ENCODE measurements around the gene TXN2.
A peak's percentile ranks its signal among the peaks of the same experiment; 100 is the strongest.

Gene TXN2

DNA sequence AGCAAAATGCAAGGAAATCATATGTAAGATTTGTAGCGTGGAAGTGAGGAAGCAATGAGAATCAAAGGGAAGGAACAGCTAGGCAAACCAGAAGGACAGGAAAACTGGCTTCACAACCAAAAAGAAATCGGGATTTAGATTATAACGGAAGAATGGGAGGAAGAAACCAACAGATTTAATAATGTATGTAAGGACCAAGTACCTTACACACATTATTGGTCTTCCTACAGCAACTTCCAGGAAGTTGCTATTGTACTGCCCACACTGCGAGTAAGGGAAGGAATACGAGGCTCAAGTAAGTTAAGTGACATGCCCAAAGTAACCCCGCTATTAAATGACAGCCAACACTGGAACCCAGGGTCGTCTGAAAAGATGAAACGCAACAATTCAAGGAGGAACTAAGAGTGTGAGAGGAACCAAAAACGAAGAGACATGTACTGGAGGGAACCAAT, 473 bp downstream of the TXN2 start:
- no peak for DNase-seq

DNA sequence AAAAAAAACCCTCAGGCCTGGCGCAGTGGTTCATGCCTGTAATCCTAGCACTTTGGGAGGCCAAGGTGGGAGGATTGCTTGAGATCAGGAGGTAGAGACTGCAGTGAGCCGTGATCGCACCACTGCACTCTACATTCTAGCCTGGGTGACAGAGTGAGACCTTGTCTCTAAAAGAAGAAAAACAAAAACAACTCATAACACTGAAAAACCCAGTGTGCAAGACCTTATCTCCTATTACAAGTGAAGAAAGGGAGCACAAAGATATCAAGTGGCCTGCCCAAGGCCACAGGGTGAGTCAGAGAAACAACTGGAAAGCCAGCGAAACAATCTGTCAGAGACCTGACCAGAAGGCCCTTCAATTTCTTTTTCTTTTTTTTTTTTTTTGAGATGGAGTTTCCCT, 2.5 kb downstream of the TXN2 start:
- DNase-seq: no peak

DNA sequence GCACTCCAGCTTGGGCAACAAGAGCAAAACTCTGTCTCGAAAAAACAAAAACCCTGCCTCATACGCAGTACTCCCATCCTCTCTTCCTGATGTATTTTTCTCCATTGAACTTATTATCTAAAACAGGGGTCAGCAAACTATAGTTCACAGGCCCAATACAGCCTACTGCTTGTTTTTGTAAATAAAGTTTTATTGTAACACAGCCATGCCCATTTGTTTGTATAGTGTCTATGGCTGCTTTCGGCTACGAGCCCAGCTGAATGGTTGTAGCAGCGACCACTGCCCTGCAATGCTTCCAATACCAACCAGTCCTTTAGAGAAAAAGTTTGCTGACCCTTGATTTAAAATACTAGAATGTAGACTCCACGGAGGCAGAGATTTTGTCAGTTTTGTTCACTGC, 6.1 kb downstream of the TXN2 start:
- DNase-seq: no peak

DNA sequence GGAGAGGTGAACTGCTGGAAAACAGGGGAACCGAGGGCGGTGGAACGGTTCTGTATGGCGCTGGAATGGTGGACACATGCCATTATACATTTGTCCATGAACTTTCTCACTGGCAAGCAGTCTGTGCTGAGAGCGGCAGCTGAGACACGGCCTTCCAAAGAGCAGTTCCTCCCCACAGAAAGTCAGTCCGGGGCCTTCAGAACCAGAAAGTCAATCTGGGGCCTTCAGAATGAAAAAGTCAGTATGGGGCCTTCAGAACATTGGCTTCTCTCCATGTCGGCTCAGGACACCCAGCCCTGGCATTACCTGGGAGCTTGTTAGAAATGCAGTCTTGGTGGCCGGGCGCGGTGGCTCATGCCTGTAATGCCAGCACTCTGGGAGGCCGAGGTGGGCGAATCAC, 8.8 kb downstream of the TXN2 start:
- DNase-seq: no peak

DNA sequence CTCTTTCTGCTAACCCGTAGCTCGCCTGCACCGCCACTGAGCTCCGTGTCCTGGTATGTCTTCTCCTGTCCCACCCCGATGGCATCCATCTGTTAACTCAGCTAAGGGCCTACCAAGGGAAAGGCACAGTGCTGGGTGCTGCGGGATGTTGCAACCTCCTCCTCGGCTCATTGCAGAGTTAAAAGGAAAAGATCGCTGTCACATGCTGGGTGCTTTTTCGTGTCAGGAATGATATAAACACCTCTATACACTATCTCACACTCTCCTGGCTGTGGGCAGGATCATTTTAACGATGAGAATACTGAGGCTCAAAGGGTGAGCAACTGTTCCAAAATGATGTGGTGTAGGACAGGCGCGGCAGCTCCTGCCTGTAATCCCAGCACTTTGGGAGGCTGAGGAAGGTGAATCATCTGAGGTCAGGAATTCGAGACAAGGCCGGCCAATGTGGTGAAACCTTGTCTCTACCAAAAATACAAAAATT, 10.1 kb downstream of the TXN2 start:
- DNase-seq: no peak

DNA sequence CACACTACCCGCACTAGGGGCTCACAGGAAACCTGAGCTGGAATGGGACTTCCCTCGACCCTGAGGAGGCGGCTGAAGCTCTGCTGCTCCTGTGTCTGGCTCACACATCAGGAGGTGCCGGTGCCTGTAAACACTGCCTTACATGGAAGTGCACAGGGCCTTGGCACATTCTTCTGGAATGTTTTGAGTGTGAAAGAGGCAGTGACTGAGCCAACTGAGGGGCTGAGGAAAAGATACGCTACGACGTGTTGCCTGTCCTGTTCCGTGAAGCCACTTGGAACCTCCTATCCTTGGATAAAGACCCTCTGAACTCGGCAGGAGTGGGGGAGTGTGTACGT, 10.5 kb downstream of the TXN2 start:
- DNase-seq: no peak

DNA sequence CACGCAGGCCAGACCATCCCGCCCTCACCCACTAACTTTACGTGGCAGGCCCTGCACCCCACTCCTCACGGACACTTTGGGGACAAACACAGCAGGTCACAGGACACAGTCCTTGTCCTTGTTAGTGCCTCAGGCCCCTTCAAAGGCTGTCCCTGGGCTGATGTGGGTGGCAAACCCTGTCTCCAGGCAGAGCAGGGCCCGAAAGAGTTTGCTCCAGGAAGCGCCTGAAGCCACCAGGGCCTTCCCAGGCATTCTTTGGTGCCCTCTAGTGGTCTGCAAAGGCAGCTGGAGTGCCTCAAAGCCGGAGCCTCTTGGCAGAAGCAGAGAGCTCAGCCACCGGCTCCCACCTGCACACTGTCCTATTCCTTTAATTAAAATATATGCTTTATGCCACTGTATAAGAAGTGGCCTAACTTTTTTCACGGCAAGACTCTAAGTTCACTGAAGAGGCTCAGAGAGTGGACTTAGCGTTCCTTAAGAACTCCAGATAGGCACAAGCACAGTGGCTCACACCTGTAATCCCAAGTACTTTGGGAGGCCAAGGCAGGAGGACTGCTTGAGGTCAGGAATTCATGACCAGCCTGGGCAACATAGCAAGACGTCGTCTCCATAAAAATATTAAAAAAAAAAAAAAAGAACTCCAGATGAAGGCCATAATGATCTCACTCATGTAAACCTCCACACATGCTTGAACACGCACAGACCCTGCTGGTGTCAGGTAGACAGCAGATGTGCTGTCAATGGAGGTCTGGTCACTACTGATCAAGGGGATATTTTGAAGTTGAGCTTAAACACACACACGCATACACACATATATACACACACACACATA, 11.1 kb downstream of the TXN2 start:
- peak; percentile 72 for DNase-seq

DNA sequence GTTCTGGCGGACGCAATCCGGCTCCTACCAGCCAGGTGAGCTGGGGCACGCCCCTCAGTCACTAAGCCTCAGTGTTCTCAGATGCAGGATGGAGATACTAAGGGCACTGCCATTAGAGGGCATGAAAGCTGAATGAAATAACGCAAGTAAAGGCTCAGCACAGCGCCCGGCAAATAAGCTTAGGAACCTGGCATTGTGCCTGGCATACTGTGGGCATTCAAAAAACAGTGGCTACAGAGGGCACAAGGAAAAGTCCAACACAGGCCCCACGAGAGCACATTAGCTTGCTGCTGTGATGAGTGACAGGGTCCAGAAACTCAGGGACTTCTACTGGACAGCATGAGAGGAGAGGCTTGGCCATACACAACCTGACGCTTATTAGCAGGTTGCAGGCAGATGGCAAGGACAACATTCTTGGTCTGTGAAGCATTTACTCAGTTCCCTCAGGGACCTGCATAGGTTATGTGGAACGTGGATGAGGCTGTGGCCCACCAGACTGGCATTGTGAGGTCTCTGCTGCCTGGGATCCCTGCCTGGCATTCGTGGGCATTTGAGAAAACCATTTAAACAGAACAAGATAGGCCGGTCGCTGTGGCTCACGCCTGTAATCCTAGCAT, 12.2 kb downstream of the TXN2 start:
- DNase-seq: no peak

DNA sequence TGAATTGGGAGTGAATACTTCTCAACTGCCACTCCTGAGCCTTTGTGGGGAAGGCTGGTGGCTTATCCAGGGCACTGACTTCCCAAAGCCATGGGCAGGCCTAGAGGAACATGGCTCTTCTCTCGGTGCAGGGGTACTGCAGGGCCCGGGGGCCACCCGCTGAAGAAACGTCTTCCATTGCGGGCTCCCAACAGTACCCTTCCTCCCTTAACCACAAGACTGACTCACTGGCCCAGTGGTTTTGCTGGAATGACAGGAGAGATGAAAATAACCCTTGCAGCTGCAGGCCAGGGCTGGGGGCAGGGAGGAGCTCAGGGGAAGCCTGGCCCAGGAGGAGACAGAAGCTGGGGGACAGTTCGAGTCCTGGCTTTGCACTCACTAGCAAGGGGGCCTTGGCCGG, 13.5 kb downstream of the TXN2 start:
- no peak for DNase-seq

DNA sequence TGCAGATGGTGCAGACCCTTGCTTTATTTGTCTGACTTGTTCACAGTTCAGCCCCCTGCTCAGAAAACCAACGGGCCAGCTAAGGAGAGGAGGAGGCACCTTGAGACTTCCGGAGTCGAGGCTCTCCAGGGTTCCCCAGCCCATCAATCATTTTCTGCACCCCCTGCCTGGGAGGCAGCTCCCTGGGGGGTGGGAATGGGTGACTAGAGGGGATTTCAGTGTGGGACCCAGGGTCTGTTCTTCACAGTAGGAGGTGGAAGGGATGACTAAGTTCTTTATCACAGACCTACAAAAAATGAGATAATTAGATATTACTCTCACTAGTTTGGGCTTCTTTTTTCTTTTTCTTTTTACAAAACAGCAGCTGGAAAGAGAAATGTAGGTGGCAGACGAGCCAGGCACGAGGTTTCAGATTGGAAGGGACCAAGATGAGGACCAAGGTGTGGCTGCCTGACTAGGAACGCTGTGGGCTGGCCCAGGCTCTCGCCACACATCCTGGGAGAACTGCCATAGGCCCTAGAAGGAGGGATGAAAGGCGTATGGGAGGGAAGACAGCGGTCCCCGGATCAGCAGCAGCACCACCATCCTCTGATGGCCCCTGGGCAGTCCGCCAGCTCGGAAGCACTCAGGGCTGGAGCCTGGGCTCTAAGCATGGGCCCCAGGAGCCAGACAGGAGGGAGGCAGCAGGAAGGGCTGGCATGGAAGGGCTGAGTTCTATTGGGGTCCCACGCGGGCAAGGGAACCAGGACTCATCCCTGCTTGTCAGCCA, 14.2 kb downstream of the TXN2 start:
- no peak for DNase-seq

DNA sequence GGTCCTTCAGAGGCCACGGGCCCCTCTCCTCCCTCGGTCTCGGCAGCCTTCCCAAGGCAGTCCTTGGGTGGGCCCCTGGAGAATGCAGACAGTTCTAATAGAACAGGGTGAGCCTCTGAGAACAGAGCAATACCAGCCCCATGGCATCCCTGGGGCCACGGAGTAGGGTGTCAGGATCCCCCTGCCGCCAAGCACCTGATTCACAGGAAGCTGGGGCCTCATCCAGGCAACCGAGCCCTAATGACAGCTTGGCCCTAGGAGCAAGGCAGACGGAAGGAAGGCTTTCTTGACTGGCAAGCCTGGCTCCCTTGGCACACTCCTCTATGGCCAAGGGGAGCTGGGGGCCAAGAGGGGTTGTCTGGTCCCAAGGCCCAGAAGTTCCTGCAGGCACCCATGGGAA, 15.2 kb downstream of the TXN2 start:
- DNase-seq: no peak

DNA sequence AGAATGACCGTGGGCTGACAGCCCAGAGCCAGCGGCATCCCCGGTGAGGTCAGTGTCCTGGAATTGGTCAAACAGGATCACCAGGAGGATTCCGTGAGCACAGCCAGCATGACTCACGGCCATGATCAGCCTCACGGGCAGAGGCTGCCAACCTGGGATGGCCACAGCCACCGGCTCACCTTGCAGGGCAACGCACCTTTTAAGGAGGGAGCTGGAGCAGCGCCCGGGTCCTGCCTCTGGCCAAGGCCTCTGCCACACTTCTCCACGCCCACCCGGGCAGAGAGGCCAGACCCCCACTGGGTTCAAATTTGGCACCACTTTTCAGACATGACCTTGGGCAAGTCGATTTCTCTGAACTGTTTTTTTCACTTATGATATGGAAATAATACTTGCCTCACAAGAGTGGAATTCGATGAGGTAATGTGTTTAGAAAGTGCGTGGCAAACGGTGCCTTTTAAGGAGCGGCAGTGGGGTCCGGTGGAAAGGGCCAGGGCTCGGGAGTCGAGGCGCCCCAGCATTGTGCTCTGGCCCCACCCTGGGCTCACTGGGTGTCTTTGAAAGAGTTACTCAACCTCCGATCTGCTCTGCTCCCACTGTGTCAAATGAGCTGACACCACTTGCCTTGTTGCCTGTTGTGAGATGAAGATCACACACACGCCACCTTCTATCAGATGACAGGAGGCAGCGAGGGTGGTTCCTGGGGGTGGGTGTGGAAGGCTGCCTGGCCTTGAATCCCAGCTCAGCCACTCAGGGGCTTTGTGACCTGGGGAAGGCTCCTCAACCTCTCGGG, 16.0 kb downstream of the TXN2 start:
- no peak for DNase-seq

DNA sequence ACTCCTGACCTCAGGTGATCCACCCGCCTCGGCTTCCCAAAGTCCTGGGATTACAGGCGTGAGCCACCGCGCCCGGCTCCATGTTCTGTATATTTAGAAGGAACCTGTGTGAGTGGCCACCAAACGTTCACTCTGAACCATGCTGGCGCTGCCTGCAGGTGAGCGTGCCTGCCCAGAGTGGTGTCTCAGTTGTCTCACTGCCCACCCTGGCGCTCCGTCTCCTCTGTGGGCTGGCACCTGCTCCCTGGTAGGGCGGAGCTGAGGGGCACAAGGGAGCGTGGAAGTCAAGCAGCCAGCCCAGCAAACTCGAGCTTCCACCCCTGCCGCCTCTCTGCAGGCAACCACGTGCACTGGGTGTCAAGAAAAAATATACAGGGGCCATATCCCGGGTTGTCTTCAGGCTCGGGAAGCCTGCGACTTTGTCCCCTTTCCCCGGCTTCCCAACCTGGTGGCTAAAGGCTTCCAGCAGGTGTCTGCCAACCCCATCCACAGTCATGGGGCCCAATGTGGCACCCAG, 16.7 kb downstream of the TXN2 start:
- no peak for DNase-seq

DNA sequence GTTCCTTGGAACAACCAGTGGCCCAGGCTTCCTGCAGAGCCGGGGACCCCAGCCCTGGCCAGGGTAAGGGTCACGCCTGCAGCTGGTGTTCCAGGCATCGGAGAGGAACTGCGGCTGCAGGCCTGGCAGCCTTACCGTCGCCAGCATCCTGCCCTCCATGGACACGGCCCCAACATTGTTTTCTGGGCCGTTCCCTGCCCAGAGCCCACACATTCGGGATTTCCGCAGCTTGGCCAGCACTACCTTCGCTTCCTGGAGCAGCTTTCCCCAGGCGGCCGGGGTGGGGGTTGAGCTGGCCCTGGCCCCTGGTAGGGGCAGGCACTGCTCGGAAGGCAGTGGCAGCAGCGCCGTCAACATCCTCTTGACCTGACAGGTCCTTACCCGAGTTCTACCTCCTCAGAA, 17.7 kb downstream of the TXN2 start:
- DNase-seq: no peak

DNA sequence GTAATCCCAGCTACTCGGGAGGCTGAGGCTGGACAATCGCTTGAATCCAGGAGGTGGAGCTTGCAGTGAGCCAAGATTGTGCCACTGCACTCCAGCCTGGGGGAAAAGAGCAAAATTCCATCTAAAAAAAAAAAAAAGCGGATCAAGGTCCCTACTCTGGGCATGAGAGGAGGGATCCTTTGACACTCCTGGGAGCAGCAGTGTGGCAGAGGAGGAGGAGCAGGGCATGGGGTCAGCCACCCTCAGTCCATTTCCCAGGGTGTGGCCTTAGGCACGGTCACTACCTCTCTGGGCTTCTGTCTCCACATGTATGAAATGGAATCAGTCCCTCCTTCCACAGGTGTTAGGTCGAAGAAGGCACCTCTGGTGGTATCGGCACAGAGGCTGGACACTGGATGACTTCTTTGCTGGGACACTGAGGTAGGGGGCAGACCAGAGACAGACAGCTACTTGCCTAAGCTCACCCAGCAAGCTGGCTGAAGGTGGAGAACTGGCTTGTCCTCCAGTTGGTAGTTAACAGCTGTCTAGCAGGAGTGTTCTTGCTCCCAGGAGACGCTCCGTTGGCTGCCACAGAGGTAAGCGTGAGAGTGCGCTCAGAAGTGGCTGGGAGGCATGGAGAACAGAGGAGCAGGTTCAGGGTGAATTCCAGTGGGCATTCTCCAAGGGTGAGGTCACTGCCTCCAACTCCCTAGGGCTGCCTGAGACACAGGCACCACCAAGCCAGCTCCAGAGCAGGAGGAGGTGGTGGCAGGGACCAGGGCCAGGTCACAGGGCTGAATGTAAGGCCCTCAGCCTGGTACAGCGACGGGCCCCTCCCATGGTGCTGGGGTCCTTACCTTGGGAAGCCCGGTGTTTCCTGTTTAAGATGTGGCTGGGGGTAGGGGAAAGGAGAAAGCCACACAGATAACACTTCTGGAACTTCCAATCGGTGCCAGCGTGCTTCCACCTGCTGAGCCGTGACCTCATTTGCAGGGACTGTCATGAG, 19.5 kb downstream of the TXN2 start:
- DNase-seq: no peak

DNA sequence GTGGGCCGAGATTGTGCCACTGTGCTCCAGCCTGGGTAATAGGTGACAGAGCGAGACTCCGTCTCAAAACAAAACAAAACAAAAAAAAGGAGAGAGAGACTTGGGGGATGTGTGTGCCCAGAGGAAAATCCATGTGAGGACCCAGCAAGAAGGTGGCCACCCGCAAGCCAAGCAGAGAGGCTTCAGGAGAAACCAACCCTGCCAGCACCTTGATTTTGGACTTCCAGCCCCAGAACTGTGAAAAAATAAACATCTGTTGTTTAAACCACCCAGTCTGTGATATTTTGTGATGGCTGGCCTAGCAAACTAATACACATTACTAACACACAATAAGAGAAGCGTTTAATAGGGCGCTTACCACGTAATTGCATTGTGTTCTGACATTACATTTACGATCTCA, 21.2 kb downstream of the TXN2 start:
- no peak for DNase-seq

DNA sequence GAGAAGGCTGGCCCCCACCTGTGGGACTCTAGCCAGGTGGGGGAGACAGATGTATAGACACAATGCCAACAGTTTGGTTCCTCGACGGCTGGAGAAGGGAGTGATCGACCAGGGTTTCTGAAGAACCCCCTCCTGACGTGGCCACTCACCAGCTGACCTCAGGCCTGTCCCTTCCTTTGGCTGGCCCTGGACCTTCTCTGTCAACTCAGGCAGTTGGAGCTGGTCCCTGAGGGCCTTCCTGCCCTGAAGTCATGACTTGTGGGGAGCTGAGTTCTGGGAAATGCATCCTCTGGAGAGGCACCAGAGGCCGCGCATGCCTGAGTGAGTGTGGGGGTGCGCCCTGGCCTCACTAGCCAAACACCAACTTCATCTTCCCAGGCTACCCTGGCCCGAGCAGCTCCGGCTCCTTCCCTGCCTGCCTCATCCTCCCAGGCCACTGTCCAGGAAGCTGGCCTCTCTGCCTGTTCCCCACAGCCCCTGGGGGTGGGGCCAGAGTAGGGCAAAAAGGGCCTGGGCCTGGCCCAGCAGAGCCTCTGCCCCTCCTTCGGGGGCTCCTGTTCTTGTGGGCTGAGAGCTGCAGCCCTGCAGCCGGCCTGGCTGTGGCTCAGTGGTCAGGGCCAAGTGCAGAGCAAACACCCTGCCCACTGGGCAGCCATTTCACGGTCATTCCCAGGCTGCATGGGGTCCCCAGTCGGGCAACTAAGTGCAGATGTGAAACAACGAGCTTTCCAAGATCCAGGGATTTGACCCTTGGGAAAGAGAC, 23.6 kb downstream of the TXN2 start:
- no peak for DNase-seq

DNA sequence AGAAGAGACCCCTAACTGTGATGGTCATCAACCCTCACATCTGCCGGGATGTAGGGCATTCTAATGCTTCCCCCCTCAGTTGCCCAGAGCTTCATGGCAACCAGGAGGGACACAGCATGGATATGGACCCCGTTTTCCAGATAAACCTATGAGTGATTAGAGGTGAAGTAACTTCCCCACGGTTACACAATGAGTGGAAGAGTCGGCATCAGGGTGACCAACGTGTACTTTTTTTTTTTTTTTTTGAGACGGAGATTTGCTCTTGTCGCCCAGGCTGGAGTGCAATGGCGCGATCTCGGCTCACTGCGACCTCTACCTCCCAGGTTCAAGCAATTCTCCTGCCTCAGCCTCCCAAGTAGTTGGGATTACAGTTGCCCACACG, 25.0 kb downstream of the TXN2 start:
- DNase-seq: no peak

DNA sequence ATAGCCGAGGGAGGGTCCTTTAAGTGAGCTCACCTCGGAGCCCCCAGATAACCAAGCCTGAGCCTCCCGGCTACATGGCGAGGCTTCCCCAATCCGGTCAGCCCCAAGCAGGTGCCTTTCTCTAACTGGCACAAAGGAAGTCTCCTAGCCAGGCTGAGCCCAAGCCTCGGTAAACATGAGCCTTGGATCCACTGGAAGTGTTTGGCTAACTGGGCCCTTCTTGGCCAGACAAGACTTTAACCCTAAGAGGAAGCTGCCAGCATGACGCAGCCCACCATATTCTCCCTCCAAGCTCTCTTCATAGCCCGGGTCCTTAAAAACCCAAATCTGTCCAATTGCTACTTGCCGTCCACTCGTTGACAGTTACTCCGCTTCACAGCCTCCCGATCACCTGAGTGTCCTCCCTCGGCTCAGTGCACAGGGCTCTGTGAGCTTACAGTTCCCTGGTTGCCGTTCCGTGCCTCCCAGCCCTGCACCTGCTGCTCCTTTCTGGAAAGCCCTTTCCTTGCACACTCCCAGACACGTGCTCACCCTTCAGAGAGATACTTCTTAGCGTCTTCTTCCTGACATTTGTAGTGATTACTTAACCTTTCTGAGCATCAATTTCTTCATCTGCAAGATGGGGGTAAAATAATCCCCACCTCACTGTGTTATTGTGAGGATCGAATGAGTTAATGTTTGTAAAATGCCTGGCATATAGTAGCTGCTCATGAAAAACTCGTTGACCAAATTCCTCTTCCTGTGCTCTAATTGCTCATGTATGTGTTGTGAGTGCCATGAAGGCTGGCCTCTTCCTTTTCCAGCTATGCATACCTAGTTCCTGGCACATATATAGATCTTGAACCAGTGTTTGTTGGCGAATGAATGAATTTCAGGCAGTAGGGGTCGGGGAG, 25.6 kb downstream of the TXN2 start:
- no peak for DNase-seq

All from activated CD4-positive, CD25-positive, alpha-beta regulatory T cell treated with anti-CD3 and anti-CD28 coated beads, Interleukin-2, amount 50 U/mL, for 72 hours (primary cell).